CD4-positive, alpha-beta T cell treated with Interleukin-6 at 100 ng/mL for 8 hours (primary cell): ENCODE results near the gene NTN5.
"Not testable (repeated sequence)": the region's sequence is repeated elsewhere in the genome, so short reads cannot be mapped to it uniquely, and the experiment has no call there.

Source experiments
- DNase-seq: peaks from one replicate; pipeline ENCODE4 v3.0.0-alpha.2; 2020; ENCODE audit warnings: mixed read lengths, low spot score

NTN5 gene, protein sequence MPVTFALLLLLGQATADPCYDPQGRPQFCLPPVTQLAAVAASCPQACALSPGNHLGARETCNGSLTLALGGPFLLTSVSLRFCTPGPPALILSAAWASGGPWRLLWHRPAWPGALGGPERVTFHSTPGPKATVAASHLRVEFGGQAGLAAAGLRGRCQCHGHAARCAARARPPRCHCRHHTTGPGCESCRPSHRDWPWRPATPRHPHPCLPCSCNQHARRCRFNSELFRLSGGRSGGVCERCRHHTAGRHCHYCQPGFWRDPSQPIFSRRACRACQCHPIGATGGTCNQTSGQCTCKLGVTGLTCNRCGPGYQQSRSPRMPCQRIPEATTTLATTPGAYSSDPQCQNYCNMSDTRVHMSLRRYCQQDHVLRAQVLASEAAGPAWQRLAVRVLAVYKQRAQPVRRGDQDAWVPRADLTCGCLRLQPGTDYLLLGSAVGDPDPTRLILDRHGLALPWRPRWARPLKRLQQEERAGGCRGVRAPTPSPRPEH

DNA sequence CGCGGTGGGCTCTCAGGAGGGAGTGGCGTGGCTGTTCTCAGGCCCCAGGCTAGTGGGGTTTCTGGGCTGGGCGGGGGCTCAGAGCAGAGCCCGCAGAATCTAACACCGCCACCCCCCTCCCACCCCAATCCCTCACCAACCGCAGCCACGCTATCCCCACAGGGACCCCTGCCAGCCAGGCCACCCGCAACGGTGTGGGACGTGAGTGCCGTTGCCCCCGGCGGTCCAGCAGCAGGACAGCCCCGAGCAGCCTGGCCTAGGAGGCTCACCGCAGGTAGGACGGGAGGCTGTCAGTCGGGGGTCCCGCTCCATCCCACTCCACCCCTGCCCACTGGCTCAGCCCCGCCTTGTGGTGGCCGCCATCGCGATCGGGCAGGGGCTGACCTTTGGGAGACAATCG lies at the start of gene NTN5:
NTN5 (minus strand) TSS at position 24 of the 400 bp plus-strand sequence. CDS start 2,031 bp downstream, outside the sequence.
- no peak for DNase-seq

DNA sequence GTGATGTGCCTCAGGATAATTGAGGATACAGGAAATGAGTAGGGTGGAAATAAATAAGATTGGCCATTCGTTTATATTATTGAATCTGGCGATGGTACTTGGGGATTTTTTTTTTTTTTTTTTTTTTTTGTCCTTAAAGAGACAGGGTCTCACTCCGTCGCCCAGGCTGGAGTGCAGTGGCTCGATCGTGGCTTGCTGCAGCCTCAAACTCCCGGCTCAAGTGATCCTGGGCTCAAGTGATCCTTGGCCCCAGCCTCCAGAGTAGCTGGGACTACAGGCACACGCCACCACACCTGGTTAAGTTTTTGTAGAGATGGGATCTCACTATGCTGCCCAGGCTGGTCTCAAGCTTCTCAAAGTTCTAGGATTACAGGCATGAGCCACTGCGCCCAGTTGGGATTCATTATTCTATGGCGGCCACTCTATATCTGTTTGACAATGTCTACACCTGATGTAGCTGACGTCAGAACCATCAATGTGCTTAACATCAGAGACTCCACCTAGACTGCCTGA lies 49.4 kb upstream of the NTN5 start:
- no peak for DNase-seq

DNA sequence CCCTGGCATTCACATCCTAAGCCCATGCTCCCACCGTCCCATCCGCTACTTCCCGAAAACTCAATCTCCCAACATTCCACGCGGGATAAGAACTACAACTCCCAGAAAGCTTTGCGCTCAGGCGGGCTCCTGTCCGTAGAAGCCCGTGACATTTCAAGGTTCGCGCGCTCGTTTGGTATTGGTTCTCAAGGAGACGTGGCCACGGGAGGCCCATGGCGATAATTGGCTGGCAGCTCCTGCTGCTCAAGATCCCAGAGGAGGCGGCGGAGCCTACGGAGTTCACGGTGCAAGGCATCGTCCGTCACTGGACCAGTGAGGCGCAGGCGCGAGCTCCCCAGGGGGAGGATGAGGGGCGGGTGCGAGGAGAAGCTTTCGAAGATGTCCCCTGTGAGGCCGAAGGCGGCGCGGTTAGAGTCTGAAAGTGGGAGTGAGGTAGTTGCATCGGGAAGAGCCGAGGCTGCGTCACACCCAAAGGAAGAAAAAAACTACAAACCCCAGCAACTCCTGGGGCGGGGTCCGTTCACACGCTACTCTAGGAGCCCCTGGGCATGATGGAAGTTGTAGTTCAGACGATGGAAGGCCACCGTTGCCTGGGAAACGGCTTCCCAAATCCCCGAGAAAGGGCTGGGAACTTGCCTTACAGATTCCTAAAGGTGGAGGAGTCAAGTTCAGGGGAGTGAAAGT lies 47.9 kb upstream of the NTN5 start:
- DNase-seq = peak; percentile 93

DNA sequence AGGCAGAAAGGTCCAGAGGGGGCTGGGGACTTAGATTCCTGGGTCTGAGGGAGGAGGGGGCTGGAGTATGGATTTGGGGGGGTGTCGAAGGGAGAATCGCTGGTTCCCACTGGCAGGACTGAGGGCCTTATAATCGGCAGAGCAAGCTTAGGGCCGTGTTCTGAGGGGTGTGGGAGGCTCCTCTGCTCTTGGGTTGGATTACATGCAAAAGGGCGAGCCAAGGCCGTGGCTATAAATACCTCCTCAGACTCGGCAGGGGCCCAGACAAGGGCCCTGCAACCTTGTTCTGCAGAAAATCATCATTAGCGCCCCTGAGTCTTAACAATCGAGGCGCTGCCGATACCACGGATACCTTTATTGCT lies 47.4 kb upstream of the NTN5 start:
- DNase-seq = no peak

DNA sequence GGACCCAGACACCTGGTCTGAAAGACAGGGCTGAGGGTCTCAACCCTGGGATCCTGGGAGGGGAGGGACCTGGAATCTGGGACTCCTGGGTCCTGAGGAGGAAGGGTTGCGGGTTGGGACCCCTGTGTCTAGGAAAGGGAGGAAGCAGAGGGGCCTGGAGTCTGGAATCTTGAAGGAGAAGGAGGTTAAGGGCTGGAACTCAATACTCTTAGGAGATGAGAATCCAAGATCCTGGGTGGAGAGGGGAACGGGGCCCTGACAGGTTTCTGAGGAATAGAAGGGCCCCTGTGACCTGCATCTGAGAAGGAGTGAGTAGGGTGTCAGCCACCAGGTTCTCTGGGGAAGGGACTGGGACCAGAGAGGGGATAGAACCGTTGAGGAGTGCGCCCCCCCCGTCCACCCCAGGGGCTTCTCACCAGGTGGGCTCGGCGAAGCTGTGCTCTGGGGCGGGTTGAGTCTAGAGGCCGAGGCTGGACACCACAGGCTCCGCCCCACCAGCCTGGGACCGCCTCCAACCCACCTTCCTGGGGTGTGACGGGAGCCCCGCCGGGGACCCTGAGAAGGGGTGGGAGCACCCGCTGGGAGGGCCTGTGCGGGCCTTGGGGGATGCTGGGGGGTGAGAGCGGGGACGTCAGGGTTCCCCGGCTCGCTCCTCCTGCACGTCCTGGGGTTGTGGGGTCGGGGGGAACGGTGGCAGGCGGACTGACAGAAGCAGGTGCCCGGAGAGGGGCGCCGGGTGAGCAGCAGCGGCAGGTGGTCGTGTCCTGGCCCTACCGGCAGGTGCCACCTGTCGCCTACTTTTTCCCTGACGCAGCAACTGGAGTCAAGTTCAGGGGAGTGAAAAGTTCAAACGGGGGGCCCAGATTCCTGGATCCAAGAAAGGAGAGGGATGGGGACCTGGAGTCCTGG lies 46.7 kb upstream of the NTN5 start, which contains the start of gene MAMSTR:
MAMSTR (minus strand) TSS at position 463 of the 909 bp plus-strand sequence. CDS start 694 bp downstream, outside the sequence.
- no peak for DNase-seq

DNA sequence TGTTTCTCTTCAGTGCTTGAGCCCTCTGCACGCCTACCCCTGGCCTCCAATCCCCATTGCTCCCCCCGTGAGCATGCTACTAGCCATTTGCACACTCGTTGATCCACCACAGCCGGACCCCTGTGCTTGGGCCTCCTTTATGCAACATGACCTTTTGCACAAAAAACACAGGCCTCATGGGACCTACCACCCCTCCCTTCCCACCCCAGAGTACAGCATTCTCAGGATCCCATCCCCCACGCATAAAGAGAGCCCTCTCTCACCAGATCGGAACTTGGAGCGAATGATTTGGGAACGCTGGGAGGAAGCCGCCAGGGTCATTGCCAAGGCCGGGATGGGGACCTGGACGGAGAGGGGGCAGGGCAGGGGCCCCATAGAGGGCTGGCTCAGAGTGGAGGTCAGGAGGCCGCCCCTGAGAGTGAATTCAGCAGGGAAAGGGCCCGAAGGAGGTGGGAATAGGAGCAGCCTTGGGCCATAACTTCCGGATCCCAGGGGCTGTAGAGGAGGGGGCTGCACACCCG lies 46.0 kb upstream of the NTN5 start:
- DNase-seq = no peak

DNA sequence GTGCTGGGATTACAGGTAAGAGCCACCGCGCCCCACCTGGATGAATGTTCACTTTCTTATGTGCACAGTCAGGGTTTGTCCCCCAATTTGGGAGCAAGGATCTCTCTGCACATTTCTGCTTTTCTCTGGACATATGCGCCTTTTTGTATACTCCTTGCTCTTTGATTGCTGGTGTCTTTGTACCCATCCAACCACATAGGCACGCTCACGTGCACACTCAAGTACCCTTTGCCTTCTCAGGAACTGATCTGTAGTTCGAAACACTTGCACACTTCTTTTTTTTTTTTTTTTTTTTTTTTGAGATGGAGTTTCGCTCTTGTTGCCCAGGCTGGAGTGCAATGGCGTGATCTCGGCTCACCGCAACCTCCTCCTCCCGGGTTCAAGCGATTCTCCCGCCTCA lies 45.3 kb upstream of the NTN5 start:
- DNase-seq = not testable (repeated sequence)

DNA sequence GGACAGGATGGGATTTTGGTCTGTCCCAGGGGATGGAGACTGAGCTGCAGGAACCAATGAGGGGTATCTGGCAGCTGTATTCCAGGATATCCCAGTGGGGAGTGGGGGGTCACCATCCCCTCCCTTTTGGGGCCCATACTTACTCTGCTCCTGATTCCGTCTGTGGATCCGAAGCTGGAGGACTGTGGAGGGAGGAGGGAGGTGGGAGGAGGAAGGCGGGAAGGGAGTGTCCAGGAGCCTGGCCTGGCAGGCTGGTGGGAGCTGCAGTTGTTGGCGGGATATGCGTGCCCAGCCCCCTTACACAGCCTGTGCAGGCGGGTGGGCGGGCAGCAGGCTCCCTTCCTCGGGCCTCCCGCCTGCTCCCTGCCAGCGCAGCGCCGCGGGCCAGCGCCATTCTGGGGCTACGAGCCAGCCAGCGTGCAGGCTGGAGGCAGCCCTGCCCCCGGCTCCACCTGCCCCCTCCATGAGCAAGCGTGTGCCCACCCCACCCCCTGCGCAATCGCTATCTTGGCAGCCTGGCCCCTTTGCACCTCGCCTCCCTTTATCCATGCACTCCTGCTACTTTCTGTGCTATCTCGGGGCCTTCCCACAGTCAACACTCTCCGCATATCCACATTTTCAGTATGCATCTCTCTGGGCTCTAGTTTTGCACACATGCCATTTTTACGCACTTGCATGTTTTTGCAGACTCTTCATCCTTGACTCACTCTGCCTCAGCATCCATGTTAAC lies 43.9 kb upstream of the NTN5 start:
- DNase-seq = no peak

DNA sequence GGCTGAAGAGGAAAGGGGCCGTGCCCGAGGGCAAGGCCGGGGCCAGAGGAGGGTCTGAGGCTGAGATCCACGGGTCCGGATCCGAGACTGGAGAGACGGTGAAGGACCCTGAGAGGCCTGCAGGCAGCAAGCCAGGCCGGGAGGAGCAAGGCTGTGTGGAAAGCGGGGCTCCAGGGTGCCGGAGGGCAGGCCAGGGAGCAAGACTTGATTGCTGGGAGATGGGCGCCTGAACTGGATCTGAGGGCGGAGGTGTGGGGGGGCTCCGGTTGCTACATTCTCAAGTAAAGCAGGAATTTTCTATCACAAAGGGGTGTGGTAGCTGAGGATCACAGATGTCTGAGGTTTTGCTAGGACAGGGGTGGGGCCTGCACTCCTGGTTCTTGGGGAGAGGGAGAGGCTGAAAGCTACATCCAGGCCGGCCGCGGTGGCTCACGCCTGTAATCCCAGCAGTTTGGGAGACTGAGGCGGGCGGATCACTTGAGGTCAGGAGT lies 42.9 kb upstream of the NTN5 start:
- DNase-seq = no peak

DNA sequence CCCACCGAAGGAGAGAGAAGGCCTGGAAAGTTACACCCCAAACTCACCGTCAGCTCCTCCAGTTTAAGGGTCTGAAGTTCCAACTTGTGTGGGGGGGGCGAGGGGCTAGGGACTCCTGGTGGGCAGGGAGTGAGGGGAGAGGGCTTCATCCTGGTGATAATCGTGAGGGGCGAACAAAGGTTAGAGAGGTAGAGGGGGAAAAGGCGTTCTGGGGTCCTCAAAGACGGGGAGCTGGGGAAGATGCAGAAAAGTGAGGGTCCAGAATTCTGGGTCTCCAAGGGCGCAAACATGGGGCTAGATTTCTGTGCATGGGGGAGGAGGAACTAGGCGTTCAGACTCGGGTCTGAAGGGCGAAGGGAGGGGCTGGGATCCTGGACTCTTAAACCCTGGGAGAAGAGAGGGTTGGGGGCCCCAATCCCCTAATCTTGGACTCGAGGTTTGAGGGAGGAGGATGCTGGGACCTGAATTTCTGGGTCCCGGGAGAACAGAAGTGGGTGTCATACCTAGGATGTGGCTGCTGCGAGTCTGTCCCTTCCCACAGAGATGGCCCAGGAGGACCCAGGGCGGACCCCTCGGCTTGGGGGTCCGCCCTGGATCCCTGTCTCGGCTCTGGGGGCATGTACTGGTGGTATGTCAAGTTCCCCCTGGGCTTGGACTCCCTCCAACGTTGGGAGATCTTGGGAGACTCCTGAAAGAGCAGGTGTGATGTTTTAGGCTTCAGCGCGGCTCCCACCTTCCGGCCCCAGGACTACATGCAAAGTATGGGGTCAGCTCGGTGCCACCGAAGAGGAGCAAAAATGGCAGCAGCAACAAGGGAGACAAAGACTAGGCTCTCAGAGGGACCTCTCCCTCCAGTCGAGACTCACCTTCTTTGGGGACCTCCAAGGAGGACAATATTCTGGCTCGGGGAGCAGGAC lies 42.2 kb upstream of the NTN5 start:
- no peak for DNase-seq

DNA sequence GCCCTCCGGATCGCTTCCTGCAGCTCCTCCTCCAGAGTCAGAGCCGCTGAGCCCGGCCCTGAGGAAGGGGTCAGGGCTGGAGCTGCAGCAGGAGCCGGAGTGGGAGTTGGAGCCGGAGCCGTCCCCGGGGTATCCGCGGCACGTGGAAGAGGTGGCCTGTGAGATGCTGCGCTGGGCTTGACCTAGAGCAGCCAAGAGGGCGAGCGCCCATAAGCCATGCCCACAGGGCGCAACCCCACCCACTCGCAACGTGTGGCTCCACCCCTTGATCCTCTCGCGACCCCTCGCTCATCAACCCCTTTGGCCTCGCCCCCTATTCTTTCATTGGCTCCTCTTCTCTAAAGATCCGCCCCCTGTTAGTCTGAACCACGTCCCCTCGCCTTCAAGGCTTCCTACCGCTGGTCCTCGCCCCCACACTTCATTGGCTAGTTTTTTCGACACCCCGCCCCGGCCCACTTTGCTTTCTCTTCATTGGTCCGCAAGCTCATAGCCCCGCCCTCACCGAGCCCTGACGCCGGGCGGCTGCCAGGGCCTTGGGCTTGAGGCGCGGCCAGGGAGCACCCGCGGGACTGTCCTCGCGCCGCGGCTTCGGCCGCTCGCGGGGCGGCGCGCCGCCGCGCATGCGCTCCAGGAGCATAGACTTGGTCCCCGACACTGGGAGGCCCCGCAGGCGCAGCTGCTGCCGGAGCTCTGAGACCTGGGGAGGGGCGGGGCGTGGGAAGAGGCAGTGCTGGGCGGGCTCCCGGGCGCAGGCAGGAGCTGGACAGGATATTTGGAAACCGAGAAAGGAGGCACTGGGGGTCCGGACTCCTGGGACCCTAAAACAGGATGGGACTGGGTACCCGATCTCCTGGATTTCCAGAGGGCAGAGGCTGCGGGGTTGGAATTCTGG lies 41.3 kb upstream of the NTN5 start:
- peak; percentile 98 for DNase-seq

DNA sequence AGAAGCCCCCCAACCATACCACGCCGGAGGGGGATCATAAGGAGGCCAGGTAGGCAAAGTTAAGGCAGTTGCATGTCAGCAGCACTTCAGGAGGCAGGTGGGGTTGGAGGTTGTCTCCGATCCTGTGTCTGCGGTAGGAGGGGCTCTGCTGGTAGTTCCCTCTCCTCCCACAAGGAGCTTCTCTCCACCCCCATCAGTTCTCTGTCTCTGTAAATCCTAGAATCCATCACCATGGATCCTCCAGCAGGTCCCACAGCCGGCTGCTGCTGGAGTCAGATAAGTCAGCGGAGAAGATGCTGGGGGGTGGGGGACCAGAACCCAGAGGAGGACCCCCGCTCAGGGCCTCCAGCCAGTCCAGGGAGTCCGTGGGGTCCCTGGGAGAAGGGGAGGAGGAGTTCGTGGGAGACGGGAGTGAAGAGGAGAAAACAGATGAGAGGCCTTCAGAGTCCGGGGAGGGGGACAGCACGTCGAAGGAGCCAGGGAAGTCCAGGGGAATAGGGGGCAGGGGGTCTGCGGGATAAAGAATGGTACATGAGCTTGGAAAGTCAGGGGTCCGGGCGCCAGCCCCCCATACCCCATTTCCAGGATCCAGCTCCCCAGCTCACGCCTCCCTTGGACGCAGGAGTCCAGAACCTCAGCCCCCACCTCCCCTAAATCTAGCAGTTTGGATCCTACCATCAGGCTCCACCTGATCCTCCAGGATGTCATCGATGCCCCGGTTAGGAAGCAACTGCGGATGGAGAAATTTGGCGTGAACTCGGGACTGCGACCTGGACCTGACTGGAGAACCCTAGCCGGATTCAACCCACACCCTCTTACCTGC lies 40.4 kb upstream of the NTN5 start:
- no peak for DNase-seq

DNA sequence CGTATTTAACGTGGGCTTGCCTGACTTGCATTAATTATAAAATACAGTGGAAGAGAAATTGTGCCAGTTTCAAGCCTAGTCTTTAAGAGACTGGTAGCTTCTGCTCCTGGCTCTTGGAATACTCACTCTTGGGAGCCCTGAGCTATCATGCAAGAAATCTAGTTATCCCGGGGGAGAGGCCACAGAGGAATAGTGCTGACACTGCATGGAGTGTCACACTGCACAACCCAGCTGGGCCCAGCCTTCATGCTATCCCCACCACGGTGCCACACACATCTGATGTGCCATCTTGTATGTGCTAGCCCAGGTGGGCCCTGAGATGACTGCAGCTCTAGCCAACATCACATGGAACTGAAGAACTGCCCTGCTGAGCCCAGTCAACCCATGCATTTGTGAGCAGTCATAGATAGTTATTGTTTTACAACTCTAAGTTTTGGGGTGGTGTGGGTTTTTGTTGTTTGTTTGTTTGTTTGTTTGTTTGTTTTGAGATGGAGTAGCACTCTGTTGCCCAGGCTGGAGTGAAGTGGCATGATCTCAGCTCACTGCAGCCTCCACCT lies 38.4 kb upstream of the NTN5 start:
- DNase-seq = no peak

DNA sequence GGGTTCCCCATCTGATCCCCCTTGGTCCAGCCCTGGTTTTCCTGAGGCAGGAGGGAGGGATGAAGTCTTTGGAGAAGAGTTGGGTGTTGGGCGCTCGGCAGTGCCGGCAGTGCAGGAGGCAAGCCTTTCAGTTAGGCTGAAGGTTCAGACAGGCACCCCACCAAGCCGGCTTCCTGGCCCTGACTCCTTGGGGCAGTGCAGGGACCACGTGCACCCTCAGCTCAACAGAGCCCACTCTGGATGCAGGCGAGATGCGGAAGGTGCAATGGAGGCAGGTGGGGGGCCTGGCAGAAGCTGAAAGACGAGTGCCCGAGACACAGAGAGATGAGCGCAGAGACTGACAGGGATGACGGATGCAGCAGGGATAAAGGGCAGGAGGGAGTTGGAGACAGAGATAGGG lies 35.7 kb upstream of the NTN5 start:
- no peak for DNase-seq

DNA sequence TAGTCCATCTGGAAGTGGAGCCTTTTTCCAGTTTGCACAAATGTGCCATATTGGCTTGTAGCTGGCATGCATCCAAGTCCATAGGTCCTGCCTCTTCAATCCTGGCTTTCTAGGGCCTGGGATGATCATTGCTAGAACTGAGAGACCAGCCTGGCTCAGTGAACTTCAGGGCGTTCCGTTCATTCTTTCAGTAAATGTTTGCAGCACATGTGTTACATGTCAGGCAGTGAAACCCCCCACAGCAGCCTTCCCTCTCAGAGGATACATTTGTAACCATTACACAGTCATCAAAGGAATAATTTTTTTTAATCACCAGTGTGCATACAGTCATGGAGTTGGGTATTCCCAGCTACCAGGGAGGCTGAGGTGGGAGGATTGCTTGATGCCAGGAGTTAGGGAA lies 32.6 kb upstream of the NTN5 start:
- no peak for DNase-seq

DNA sequence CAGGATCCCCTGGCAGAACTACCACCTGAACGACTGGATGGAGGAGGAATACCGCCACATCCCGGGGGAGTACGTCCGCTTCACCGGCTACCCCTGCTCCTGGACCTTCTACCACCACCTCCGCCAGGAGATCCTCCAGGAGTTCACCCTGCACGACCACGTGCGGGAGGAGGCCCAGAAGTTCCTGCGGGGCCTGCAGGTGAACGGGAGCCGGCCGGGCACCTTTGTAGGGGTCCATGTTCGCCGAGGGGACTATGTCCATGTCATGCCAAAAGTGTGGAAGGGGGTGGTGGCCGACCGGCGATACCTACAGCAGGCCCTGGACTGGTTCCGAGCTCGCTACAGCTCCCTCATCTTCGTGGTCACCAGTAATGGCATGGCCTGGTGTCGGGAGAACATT lies 30.5 kb upstream of the NTN5 start:
- DNase-seq = no peak

DNA sequence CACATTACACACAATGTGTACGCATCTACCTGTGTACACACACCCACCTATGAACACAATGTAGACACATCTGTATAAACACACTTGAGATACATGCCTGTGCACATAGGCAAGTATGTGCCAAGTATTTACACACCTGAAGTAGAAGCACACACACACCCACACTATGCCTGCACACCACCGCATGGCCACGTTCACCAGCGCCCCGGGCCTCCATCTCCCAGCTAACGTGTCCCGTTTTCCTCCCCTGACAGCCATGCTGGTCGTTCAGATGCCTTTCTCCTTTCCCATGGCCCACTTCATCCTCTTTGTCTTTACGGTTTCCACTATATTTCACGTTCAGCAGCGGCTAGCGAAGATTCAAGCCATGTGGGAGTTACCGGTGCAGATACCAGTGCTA lies 29.9 kb upstream of the NTN5 start:
- DNase-seq = no peak

DNA sequence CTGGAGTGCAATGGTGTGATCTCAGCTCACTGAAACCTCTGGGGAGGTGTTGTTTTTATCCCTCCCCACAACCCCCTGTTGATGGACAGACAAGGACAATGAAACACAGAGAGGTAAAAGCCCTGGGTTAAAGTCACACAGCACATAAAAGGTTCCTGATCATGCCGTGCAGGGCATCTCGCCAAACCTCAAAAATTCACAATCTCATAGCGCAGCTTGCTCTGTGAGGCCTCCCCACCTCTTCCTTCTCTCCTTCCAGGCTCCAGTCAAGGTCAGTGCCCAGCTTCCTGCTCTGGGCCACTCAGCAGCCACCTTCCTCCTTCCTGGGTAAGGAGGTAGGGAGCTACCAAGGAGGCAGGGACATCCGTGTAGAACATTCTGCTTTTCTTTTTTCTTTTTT lies 25.2 kb upstream of the NTN5 start:
- DNase-seq = no peak
